SIG-M5 treated with dmso at 0.1 percent for 504 hours (cell line): ENCODE results near the gene CPNE5.
A peak's percentile ranks its signal among the peaks of the same experiment; 100 is the strongest.

Source experiments
- DNase-seq: peaks from one replicate; lab custom pipeline; 2025; ENCODE audit not compliant: unreplicated experiment; lab: John Stamatoyannopoulos, UW

Gene CPNE5

GRCh38 chr6:36766399-36766945 lies 72.8 kb downstream of the CPNE5 start:
- DNase-seq = no peak

- DNase-seq = peak; percentile 50
Measured at GRCh38 chr6:36765594-36766398, 73.4 kb downstream of the CPNE5 start.

GRCh38 chr6:36765190-36765589 lies 74.1 kb downstream of the CPNE5 start:
- no peak for DNase-seq

- DNase-seq = no peak
Measured at GRCh38 chr6:36762123-36762522, 77.1 kb downstream of the CPNE5 start.

GRCh38 chr6:36760685-36761435 lies 78.4 kb downstream of the CPNE5 start:
- no peak for DNase-seq

GRCh38 chr6:36759148-36759759 lies 80.0 kb downstream of the CPNE5 start:
- peak; percentile 67 for DNase-seq

GRCh38 chr6:36758516-36759147 lies 80.6 kb downstream of the CPNE5 start:
- DNase-seq = no peak

- no peak for DNase-seq
Measured at GRCh38 chr6:36757943-36758508, 81.2 kb downstream of the CPNE5 start.

GRCh38 chr6:36757206-36757605 lies 82.0 kb downstream of the CPNE5 start:
- DNase-seq = no peak

- DNase-seq = no peak
Measured at GRCh38 chr6:36756786-36757185, 82.5 kb downstream of the CPNE5 start.

GRCh38 chr6:36755435-36756348 lies 83.6 kb downstream of the CPNE5 start:
- DNase-seq = peak; percentile 82

- no peak for DNase-seq
Measured at GRCh38 chr6:36754582-36755434, 84.4 kb downstream of the CPNE5 start.

- peak; percentile 13 for DNase-seq
Measured at GRCh38 chr6:36753671-36754405, 85.4 kb downstream of the CPNE5 start.

GRCh38 chr6:36752886-36753506 lies 86.2 kb downstream of the CPNE5 start:
- DNase-seq = peak; percentile 84

GRCh38 chr6:36752187-36752885 lies 86.9 kb downstream of the CPNE5 start:
- DNase-seq = peak; percentile 59

- no peak for DNase-seq
Measured at GRCh38 chr6:36751833-36752186, 87.4 kb downstream of the CPNE5 start.

- DNase-seq = no peak
Measured at GRCh38 chr6:36751091-36751490, 88.2 kb downstream of the CPNE5 start.
